Right renal cortex interstitium (tissue), 3 donors: ENCODE measurements around the gene HERC4. TPM values are rescaled to one million over a fixed set of nuclear protein-coding genes. Genes with fewer than 3 reads are reported as not detected.
"Not testable (repeated sequence)": the region's sequence is repeated elsewhere in the genome, so short reads cannot be mapped to it uniquely, and the experiment has no call there.

ENCODE experiments used
- DNase-seq, 3 donors: peaks; one replicate each; pipeline ENCODE4 v3.0.0-alpha.2; 2013; ENCODE audit warnings: low read depth in 3 of 3, low spot score in 2 of 3
- polyA plus RNA-seq, 3 donors: library from polyadenylated mRNA; unstranded; fragments of 120-200 nt; gene quantifications; one replicate each; pipeline ENCODE4 v1.2.1, GENCODE V29; 2013; ENCODE audit not compliant: insufficient read length in 3 of 3

The HERC4 gene
- polyA plus RNA-seq, 3 donors, result 43.6 to 45.8 (median 45.0) TPM

DNA sequence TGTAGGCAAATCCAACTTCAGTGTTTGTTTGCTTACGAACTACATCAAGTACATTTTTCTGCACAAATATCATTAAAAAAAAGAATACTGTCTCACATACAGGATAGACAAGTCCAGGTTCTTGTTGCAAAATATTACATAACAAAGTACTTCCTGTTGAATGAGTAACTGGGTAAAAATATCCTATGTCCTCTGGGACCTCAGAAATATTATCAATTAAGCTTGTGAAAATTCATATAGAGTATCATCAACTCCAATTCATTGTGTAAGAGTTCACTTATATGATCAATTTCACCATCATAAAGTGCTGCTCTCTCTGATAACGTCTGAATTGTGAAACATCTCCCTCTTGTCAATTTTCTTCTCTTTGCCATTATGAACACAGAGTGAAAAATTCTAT, 22.6 kb downstream of the HERC4 start:
- DNase-seq, result no peak

DNA sequence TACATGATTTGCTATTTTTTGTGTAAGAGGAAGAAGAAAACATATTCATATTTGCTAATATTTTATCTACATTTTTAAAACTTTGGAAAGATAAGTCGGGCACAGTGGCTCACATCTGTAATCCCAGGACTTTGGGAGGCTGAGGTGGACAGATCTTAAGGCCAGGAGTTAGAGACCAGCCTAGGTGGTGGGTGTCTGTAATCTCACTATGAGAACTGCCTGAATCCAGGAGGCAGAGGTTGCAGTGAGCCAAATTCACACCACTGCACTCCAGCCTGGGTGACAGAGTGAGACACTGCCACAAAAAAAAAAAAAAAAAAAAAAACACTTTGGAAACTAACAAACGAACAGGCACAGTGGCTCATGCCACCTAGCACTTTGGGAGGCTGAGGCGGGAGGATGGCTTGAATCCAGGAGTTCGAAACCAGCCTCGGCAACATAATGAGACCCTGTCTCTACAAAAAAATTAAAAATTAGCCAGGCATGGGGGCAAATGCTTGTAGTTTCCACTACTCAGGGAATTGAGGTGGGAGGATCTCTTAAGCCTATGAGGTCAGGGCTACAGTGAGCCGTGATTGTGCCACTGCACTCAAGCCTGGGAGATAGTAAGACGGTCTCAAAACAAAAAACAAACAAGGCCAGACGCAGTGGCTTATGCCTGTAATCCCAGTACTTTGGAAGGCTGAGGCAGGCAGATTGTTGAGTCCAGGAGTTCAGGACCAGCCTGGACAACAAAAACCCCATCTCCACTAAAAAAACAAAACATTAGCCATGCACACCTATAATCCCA, 25.6 kb downstream of the HERC4 start:
- no peak for DNase-seq

DNA sequence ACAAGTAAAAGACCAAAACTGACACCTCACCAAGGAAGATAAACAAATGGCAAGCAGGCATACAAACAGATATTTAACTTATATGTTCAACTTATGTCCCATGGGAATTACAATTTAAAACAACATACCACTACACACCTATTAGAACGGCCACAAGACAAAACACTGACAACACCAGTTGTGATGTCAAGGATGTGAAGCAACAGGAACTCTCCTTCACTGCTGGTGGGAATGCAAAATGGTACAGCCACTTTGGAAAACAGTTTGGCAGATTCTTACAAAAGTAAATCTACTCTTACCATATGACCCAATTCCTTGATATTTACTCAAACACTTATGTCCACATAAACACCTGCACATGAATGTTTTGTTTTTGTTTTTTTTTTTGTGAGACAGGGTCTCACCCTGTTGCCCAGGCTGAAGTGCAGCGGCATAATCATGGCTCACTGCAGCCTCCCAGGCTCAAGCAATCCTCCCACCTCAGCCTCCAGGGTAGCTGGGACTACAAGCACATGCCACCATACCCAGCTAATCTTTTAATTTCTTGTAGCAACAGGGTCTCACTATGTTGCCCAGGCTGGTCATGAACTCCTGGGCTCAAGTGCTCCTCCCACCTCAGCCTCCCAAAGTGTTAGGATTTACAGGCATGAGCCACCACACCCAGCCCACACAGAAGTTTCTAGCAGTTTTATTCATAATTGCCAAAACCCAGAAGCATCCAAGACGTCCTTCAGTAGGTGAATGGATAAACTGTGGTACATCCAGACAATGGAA, 27.3 kb downstream of the HERC4 start:
- DNase-seq, result no peak

DNA sequence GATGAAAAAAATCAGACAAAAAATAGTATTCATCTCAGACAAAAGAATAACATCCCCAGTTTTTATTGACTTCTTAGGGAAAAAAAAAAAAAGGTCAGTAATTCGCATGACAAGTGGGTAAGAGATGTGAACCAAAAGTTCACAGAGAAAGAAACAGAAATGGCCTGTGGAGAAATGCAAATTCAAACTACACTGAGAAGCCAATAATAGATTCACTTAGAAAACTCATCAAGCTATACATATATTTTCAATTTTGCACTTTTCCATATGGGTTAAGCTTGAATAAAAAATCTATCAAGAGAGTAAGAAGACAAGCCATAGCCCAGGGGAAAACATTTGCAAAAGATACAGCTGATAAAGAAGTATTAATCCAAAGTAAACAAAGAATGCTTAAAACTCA, 28.0 kb downstream of the HERC4 start:
- DNase-seq, result no peak

DNA sequence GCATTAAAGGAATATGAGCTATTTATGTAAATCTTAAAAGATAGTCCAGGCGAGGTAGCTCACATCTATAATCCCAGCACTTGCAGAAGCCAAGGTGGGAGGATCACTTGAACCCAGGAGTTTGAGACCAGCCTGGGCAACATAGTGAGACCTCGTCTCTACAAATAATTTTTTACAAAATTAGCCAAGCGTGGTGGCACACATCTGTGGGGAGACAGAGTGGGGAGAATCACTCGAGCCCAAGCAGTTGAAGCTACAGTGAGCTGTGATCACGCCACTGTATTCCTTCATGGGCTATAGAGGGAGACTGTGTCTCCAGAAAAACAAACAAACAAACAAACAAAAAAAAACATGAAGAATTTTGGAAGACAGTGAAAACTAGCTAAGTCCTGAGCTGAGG, 28.4 kb downstream of the HERC4 start:
- DNase-seq, result no peak

DNA sequence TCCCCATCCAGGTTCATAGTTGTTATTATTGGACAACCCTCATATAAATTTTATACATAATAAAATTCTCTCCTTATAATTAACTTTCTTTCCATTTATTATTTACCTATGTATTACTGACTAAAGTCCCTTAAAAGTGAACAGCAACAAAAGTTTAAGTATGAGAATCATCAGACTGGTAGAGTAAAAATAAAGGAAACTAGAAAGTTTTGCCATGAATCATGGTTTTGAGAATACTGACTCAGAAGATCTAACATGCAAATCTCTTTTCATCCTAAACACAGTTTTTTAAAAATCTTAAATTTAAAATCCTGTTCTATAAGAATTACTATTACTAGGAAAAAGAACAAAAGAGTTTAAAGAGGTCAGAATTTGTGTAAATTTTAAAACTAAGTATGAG, 32.1 kb downstream of the HERC4 start:
- DNase-seq, result no peak

DNA sequence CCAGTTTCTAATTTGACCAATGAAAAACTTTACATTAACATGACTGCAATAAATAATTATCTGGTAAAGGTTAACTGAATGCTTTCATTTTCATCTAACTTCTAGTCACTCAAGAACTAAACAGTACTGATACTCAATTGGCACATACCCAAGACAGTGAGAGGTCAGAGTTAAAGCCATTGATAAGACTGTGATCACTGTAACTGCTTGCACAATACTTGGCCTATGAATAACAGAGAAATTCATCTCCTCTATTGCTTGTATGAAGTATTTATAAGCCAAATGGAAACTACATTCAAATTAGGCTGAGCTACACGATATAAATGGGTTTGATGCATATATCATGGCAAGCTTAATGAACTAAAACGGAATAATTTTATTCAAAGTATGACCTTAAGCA, 43.0 kb downstream of the HERC4 start:
- no peak for DNase-seq

DNA sequence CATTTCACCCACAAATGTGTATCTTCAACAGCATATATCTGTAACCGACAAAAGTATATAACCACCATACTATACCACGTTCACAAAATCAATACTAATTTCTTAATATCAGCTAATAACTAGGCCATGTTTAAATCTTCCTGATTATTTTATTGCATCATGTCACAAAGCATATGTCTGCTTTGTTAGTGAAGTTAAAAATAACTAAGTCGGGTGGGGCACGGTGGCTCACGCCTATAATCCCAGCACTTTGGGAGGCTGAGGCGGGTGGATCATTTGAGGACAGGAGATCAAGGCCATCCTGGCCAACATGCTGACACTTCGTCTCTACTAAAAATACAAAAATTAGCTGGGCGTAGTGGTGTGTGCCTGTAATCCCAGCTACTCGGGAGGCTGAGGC, 47.7 kb downstream of the HERC4 start:
- DNase-seq, result no peak

DNA sequence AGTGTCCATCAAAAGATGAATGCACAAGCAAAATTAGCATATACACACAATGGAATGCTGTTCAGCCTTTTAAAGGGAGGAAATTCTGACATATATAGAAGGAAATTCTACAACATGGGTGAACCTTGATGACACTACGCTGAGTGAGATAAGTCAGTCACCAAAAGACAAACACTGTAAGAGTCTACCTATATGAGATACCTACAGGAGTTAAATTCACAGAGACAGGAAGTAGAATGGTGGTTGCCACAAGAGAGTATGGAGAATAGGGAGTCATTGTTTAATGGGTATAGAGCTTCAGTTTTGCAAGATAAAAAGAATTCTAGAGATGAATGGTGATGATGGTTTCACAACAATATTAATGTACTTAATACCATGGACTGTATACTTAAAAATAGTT, 51.8 kb downstream of the HERC4 start:
- DNase-seq, result no peak

DNA sequence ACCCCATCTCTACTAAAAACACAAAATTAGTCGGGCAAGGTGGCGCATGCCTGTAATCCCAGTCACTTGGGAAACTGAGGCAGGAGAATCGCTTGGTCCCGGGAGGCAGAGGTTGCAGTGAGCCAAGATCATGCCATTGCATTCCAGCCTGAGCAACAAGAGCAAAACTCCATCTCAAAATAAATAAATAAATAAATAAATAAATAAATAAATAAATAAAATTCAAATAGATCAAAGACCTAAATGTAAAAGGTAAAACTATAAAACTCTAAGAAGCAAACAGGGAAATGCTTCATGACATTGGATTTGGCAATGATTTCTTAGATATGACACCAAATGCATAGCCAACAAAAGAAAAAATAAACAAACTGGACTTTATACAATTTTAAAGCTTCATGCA, 52.8 kb downstream of the HERC4 start:
- DNase-seq, result not testable (repeated sequence)

DNA sequence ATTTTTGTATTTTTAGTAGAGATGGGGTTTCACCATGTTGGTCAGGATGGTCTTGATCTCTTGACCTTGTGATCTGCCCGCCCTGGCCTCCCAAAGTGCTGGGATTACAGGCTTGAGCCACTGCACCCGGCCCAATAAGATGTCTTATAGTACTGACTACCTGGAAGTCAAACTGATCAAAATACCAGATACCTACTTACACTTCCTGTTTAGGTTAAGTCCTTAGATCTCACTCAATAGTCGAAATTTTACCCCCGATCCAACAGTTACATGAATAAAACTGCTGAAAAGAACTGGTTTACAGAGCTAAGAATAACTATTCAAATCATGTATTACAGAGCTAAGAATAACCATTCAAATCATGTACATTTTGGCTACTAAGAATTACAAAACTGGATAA, 58.6 kb downstream of the HERC4 start:
- DNase-seq, result not testable (repeated sequence)

DNA sequence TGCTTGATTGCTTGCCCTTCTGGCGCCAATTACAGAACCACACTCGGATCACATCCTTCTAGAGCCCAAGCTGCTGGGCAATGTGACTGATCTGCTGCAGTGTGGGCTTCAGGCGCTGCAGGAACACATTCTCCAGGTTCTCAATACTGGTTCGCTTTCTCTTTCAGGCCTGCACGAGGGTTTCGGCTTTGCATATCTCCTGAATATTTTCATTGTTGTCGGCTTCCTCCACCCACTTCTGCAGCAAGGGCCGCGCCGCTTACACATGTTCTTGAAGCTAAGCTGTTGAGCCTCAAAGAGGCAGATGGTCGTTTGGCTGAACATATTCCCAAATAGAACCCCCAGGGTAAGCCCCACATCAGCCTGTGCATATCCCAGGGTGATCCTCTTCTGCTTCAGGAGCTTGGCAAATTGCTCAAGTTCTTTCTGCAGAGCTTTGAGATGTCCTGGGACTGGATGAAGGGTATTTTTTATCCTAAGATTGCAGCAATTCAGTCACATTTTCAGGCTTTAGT, 64.6 kb downstream of the HERC4 start:
- no peak for DNase-seq

DNA sequence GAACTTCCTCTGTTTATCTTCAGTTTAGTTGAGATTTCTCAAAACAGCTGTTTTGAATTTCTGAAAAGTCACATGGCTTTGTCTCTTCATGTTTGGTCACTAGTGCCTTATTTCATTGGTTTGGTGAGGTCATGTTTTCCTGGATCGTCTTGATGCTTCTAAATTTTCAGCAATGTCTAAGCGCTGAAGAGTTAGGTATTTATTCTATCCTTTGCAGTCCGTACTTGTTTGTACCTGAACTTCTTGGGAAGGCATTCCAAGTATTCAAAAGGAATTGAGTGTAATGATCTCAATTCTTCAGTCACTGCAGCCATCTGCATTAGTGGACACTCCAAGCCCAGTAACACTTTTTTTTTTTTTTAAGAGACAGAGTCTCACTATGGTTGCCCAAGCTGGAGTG, 67.7 kb downstream of the HERC4 start:
- no peak for DNase-seq

DNA sequence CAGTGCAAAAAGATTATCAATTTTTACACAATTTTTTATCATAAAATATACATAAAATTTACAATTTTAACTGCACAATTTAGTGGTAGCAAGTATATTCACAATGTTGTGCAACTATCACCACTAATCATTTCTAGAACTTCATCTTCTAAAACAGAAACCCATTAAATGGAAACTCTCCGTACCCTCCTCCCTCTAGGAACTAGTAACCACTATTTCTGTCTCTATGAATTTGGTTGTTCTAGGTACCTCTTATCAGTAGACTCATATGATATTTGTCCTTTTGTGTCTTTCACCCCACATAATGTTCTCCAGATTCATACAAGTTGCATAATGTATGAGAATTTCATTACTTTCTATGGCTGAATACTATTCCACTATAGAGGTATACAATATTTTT, 73.5 kb downstream of the HERC4 start:
- no peak for DNase-seq

DNA sequence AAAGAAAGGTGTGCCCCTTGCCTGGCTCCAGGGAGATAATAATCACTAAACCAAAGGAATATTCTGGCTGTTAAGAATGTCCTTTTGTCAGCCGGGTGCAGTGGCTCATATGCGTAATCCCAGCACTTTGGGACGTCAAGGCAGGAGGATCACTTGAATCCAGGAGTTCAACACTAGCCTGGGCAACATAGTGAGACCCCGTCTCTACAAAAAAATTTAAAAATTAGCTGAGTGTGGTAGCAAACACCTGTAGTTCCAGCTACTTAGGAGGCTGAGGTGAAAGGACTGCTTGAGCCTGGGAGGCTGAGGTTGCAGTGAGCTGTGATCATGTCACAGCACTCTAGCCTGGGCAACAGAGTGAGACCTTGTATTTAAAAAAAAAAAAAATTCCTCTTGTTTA, 74.1 kb downstream of the HERC4 start:
- no peak for DNase-seq

DNA sequence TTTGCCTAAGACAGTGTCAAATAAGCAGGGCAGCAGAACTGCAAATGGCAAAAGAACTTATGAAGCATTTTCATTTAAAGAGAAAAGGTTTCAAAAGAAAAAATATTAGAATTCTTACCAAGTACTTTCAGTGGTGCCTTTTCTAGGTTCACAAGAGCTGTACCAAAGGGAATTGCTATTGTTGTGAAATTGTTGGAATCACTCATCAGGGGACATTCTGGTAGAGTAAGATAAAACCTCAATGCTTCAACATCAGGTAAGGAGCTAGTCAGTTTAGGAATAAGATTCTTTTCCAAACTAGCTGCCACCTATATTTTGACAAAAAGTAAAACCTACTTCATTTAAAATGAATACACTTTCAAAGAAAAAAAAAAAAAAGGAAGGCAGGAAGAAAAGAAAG, 85.0 kb downstream of the HERC4 start:
- DNase-seq, result no peak

DNA sequence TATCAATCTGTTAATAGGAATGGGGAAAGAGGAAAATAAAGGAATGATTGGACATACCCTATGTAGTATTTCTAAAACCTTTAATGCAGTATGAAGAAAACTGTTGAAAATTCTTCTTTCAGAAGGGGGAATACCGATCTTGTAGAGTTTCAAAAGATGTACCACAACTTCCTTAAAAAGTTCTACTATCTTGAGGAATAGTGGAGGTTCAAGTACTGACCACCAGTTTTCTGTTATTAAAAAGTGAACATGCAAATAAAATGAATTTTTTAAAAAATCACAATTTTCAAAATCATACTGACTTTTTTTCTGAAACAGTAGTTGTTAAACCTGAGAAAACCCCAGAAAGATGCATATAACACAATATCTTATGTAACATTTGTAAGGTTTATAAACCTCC, 86.5 kb downstream of the HERC4 start:
- DNase-seq, result no peak

DNA sequence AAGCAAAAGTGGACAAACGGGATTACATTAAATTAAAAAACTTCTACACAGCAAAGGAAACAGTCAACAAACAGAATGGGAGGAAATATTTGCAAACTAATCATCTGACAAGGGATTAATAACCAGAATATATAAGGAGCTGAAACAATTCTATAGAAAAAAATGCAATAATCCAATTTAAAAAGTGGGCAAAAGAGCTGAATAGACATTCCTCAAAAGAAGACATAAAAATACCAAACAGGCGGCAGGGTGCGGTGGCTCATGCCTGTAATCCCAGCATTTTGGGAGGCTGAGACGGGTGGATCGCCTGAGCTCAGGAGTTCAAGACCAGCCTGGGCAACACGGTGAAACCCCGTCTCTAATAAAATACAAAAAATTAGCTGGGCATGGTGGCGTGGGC, 92.5 kb downstream of the HERC4 start:
- not testable (repeated sequence) for DNase-seq

DNA sequence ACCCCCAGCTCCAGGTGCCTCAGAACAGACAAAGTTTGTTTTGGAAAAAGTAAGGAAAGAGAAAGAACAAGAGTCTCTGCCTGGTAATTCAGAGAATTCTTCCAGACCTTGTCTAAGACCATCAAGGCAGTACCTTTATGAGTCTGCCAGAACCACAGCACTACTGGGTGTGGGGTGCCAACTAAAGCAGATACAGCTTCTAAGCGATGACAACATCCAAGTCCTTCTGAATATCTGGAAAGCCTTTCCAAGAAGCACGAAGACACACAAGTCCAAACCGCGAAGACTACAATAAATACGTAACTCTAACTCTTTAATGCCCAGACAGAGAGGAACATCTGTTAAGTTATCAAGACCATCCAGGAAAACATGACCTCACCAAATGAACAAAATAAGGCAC, 96.3 kb downstream of the HERC4 start:
- DNase-seq, result no peak

DNA sequence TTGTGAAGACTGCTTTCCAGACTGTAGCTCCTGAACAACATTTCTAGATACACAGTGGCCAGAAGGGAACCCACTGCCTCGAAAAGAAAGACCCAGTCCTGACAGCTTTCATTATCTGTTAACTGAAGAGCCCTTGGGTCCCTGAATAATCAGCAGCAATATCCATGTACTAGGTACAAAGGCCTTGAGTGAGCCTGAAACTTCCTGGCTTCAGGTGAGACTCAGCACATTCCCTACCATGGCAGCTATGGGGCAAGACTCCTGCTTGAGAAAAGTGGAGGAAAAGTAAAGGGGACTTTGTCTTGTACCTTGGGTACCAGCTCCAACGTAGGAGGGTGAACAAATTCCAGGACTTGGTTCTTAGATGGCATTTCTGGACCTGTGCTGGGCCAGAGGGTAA, 97.8 kb downstream of the HERC4 start:
- DNase-seq, result no peak

DNA sequence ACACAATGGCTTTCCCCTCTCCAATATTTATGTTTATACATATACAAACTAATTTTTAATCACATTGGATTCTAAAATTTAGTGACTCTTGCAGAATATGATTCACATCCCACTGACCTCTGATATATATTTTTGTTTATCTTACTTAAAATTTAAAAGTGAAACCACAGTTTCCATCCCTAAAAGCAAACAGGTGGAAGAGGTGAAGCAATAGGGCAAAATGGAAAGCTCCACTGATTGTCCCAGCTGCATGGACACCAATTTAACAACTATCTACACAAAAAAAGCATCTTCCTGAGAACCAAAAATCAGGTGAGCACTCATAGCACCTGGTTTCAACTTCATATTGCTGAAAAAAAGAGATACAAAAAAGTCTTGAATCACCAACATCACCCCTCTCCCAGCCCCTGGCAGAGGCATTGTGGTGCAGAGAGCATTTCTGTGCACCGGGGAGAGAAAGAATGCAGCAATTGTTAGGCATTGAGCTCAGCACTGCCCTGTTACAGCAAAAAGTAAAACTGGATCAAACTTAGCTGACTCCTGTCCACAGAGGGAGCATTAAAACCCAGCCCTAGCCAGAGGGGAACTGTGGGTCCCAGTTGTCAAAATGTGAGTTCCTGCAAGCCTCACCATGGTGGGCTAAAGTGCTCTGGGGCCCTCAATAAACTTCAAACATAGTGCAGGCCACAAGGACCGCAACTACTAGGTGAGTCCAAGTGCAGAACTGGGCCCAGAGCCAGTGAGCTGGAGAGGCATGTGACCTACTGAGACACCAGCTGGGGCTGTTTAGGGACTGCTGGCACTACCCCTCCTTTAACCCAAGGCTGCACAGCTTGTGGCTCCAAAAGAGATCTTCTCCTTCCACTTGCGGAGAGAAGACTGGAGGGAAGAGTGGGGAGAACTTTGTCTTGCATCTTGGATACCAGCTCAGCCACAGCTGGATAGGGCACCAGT, 98.5 kb downstream of the HERC4 start:
- DNase-seq, result no peak
